GM12874 (cell line): Measurements from ENCODE around the gene ITPR3.

Experiments
- CTCF ChIP-seq: IDR thresholded peaks from 2 replicates; pipeline ENCODE4 v1.5.1; 2011; ENCODE audit warnings: low read depth, mild to moderate bottlenecking, control low read depth, low read length, moderate library complexity; ENCODE audit not compliant: insufficient read depth

Gene ITPR3

DNA sequence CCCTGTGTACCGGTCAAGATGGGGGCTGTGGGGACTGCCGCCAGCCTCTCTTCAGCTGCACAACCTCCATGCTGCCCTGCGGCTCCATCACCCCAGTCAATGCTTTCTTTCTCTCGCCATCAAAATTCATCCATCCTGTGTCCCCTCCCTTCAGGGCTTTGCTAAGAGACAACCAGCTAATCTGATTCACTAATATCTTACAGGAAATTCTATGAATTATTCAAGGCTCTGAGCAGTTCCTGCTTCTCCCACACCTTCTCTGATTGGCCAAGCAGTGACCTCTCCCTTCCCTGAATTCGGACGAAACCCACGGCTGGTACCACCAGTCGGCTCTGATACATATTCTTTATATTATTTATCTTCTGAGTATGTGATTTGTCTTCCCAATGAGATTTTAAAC, 13.8 kb downstream of the ITPR3 start:
- TF ChIP-seq CTCF, result no peak

- TF ChIP-seq CTCF, result no peak
Observed at GRCh38 chr6:33636655-33637054, 15.5 kb downstream of the ITPR3 start.

DNA sequence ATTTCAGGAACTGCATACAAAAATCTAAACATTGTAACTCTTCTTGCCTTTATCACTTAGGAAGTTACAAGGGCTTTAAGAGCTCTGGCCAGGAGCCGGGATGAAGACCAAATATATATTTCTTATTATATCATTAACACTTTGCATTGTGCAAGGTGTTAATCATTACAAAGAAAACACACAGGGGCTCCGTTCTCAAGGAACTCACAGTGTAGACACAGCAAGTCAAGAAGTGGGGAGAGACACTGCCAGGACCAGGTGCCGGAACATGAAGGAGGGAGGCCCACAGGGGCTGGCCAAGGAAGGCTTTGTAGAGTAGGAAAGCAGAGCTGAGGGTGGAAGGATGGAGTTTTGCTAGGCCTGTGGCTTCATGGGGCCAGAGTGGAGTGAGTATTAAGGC, 17.4 kb downstream of the ITPR3 start:
- no peak for TF ChIP-seq CTCF

DNA sequence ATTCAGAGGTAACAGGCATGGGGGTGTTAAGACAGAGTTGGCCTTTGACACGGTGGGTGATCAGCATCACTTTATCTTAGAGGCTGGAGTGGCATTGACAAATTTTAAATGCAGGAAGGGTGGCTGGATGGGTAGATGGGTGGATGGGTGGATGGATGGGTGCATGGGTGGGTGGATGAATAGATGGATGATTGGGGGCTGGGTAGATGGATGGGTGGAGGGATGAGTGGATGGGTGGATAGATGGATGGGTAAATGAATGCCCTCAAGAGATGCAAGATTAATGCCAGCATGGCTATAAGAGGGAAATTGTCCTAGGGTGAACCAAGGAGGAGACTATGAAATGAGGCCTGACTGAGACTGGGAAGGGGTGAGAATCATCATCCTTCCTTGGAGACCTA, 18.4 kb downstream of the ITPR3 start:
- TF ChIP-seq CTCF, result no peak

DNA sequence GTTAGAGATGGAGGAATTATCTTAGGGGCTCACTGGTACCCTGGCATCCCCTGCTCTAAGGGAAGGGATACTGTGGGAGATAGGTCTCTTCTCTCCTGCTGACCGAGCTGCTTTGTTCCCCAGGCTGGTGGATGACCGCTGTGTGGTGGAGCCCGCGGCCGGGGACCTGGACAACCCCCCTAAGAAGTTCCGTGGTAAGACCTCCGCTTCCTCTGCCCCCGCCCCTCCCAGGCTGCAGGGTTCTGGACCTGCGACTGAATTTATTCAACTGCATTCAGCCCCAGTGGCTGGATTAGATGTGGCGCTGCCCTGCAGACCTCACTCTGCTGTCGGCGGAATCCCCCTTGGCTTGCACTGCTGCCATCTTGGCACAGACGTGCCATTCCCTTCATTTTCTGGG, 19.2 kb downstream of the ITPR3 start:
- TF ChIP-seq CTCF, result no peak

DNA sequence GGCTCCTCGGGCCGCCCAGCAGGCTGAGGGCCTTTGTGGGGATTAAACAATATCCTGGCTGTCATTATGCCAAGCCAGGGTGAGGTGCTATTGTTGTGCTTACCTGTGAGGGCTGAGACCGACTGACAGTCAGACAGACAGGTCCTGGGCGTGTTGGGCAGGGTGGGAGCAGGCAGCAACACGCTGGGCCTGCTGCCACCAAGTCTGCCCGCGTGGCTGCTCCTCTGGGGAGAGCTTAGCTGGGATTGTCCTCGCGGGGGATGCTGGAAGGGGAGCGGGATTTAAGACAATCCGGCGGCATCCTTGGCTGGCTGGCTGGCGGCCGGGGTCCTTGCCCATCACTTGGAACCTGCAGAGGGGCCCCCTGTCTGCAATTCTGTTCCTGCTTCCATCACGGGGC, 20.0 kb downstream of the ITPR3 start:
- TF ChIP-seq CTCF, result no peak

- TF ChIP-seq CTCF, result no peak
Observed at GRCh38 chr6:33641602-33642001, 20.5 kb downstream of the ITPR3 start.

DNA sequence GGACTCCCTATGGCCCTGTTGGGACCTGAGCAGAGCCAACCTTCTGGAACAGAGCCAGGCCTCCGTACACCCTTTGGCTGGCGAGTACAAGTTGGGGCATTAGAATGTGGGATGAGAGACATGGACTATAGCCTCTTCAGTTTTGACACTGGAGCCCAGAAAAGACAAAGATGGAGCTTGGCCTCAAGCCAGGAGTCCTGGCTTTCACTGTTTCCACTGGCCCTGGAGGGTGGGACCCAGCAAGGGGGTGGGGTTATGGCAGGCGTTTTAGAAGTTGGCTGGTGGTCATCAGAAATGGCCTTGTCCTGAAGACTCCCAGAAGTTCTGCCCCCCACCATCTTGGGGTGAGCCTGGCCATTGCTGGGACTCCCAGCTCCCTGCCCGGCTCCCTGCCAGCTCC, 21.8 kb downstream of the ITPR3 start:
- TF ChIP-seq CTCF, result no peak
